ENCODE data around the gene SIX5.
"Not testable (repeated sequence)": the region's sequence is repeated elsewhere in the genome, so short reads cannot be mapped to it uniquely, and the experiment has no call there.

The SIX5 gene

DNA sequence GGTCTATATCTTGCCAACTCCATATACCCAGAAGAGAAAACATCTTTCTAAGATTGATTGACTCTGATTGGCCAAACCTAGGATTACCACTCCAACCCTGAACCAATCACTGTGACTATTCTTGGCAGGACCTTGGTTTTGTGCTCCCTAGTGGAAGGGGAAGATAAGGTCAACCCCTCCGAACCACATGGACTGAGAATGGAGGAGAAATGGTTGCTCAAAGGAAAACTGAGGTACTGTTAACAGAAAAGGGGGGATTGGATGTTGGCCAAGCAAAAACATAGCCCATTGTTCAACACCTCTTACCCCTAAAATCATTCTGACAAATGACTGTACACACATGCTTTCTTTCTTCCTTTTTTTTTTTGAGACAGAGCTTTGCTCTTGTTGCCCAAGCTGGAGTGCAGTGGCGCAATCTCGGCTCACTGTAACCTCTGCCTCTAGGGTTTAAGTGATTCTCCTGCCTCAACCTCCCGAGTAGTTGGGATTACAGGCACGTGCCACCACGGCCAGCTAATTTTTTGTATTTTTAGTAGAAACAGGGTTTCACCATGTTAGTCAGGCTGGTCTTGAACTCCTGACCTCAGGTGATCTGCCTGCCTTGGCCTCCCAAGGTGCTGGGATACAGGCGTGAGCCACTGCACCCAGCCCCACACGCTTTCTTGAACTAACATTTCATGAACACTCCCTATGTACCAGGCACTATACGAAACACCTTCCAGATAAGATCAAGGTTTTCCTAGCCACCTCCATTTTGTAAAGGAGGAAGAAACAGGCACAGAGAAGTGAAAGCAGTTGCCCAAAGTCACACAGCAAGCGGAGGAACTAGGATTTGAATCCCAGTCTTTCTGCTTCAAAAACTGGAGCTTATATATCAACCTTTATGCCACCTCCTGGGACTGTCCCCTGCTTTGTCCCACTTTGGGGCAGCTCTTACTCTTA is 29.3 kb downstream of the SIX5 start:
- TF ChIP-seq, protein P1, sequence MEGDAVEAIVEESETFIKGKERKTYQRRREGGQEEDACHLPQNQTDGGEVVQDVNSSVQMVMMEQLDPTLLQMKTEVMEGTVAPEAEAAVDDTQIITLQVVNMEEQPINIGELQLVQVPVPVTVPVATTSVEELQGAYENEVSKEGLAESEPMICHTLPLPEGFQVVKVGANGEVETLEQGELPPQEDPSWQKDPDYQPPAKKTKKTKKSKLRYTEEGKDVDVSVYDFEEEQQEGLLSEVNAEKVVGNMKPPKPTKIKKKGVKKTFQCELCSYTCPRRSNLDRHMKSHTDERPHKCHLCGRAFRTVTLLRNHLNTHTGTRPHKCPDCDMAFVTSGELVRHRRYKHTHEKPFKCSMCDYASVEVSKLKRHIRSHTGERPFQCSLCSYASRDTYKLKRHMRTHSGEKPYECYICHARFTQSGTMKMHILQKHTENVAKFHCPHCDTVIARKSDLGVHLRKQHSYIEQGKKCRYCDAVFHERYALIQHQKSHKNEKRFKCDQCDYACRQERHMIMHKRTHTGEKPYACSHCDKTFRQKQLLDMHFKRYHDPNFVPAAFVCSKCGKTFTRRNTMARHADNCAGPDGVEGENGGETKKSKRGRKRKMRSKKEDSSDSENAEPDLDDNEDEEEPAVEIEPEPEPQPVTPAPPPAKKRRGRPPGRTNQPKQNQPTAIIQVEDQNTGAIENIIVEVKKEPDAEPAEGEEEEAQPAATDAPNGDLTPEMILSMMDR (IDR thresholded peaks at IDR 0.05; ENCODE audit: borderline replicate concordance, insufficient read depth, low read depth, low read length): no peak
- H3K4me3 ChIP-seq (ENCODE audit: low read depth, low read length): no peak overlapping the region

- TF ChIP-seq, protein P1 (IDR thresholded peaks at IDR 0.05; ENCODE audit: borderline replicate concordance, insufficient read depth, low read depth, low read length): no peak
- no peak within 1 kb of the TSS for H3K4me3 ChIP-seq (ENCODE audit: low read depth, low read length)
Measured at GRCh38 chr19:45733160-45733810, 35.8 kb downstream of the SIX5 start, which contains the start of gene MEIOSIN. Gene MEIOSIN (plus strand): TSS chr19:45733439. CDS start chr19:45735377, 1,938 bp downstream.

DNA sequence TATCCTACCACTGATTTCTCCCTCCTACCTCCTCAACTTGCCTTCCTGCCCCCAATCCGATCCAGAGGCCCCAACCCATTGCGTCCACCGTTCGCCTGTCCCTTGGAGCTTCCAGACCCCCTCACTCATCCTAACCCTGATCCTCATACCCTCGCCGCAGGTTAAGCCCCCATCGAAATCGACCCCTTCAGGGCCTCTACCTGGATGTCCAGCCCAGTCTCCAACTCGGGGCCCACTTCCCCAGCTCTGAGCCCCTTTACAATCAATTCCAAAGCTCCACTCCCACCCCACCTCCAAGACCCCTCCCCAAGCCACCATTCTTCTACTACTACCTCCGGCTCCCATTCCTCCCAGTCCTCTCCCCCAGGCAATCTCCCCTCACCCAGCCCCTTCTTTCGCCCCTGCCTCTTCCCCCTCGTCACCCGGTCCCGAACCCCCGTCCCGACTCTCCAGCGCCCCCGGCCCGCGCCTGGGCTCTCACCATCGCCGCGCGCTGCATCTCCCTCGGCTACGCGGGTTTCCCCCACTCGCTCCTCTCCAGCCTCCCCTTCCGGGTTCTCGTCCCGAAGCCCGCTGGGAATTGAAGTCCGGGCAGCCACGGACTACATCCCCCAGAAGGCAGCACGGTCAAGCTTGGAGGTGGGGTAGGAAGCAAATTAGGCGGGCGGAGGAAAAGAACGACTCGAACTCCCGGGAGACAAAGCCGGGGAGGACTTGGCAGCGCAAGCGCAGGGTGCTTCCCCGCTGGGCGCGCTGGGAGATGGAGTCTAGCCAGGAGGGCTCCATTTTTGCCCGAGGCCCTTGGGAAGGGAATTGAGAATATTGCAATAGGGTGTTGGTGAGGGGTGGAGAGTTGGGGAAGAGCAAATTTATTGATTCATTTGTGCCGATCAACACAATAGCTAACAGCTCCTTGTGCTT is 38.4 kb downstream of the SIX5 start, which contains the start of gene FBXO46:
Gene FBXO46, minus strand, starts transcription at position 529 of the 921 bp plus-strand sequence. CDS start 17,401 bp downstream, outside the sequence.
- peak within 1 kb of the TSS; percentile 83 for H3K4me3 ChIP-seq (ENCODE audit: low read depth, low read length)
- TF ChIP-seq, protein P1 (IDR thresholded peaks at IDR 0.05; ENCODE audit: borderline replicate concordance, insufficient read depth, low read depth, low read length): 0 out of 2 replicates have a peak, but pooled peaks have one; percentile 21

DNA sequence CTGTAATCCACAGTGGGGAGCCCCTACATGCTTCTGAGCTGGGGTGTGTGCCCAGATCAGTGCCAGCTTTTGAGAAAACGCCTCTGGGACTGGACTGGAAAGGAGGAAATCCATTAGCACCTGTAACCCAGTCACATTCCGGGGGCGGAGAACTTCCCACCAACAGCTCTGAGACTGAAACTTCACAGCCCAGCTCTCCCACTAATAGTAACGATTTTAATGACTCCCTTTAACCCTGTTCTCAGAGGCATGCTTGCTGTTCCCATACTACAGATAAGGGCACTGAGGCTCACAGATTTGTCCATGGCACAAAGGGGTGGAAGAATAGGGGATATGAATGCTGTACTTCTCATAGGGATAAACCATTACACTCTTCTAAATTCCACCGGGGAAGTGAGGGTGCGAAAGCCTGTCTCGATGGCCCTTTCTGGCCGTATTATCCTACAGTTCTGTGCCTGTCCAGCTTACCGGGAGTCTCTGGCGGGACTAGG is 39.2 kb downstream of the SIX5 start:
- TF ChIP-seq, protein P1 (IDR thresholded peaks at IDR 0.05; ENCODE audit: borderline replicate concordance, insufficient read depth, low read depth, low read length): no peak
- peak overlapping the region; percentile 83 for H3K4me3 ChIP-seq (ENCODE audit: low read depth, low read length)

GRCh38 chr19:45728683-45729082 is 40.4 kb downstream of the SIX5 start:
- H3K4me3 ChIP-seq (ENCODE audit: low read depth, low read length): not testable (repeated sequence)

DNA sequence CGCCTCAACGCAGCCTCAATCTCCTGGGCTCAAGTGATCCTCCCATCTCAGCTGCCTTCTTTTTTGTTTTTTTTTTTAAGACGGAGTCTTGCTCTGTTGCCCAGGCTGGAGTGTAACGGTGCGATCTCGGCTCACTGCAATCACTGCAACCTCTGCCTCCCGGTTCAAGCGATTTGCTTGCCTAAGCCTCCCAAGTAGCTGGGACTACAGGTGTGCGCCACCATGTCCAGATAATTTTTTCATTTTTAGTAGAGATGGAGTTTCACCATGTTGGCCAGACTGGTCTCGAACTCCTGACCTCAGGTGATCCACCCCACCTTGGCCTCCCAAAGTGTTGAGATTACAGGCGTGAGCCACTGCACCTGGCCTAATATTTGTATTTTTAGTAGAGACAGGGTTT is 49.0 kb downstream of the SIX5 start:
- H3K4me3 ChIP-seq (ENCODE audit: low read depth, low read length): not testable (repeated sequence)

DNA sequence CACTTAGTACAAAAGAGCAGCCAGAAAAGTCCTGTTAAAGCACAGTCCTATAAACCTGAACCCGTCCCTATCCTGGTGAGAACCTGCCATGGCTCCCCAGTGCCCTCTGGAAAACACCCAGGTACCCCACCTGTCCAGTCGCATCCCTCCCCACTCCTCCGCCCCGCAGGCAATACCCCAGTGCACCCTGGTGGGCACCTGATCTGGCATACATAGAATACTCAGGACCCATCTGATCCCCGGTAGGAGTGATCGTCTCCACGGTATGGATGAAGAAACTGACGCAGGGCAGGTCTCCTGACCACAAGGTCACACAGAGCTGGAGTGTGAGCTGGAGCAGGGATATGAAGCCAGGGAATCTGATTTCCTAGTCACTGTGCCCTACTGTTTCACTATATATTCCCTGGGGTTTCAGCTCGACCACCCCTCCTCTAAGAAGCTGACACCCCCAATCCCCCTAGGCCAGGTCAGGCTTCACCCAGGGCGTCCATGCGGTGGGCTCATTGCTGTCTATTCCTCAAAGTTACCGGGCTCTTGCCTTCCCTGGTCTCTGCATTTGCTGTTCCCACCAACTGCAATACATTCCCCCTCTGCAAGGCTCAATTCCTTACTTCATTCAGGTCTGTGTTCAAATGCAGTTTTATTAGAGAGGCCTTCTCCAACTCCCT is 50.9 kb downstream of the SIX5 start:
- TF ChIP-seq, protein P1 (IDR thresholded peaks at IDR 0.05; ENCODE audit: borderline replicate concordance, insufficient read depth, low read depth, low read length): no peak
- H3K4me3 ChIP-seq (ENCODE audit: low read depth, low read length): peak overlapping the region; percentile 47

Measured in GM12875 (cell line).